Measurements from ENCODE around the gene KIF12. TPM values are rescaled to one million over a fixed set of nuclear protein-coding genes. Genes with fewer than 3 reads are reported as not detected.

Gene KIF12
- total RNA-seq, 1 donor from 2014 or later = not detected

DNA sequence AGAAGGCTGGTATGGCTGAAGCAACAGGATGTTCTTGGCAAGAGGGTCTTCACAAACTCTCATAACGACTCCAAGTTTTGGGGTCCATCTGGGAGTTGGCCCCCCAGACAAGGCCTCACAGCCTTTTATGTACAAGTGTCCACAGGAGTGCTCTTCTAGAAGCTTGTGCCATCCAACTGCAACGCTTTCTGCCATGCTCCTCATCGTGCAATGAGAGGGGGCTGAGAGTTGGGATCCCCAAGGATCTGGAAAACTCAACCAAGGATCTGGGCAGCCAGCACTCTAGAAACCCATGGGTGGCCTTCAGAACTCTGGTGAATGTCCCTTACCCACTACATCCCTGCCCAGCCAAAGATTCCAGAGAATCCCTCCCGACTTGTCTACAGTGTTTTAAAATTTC lies 12.5 kb downstream of the KIF12 start:
- intact Hi-C loops (cut with micrococcal nuclease) = no loop called here

DNA sequence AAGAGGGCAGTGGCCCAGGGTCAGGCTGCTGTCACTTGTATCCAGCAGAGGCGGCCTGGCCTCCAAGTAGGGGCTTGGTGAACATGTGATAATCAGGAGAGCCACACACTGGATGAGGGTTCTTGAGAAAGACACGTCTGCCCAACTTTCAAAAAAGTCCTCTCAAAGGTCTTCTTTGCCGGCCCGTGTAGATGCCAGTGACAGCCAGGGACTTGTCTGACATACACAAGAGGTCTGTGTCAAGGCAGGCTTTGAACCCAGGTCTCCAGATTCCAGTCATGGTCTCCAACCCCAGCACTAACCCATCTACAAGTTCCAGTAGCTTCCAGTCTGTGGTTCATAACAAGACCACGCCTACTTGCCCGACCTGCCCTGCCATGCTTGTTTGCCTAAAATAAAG lies 13.1 kb downstream of the KIF12 start:
- intact Hi-C loops (cut with micrococcal nuclease) = no loop called here

DNA sequence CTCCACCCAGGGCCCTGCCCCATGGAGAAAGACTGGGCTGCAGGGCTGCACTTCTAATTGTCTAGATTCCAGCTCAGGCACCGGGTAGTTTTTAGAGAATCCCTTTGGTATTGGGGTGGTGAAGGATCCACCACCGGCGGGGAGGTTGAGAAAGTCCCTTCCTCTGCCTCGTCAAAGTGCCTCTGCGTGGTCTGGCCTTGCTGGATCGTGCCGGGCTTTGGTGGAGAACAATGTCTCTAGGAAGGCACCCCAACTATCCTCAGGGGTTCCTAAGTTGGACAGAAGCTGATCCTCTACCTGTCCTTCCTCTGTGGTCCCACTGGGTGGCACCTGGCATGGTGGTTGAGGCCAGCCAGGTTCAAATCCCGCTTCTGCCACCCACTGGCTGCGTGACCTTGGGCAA lies 13.7 kb downstream of the KIF12 start:
- intact Hi-C loops (cut with micrococcal nuclease) = no loop called here

GRCh38 chr9:114084282-114085073 lies 14.6 kb downstream of the KIF12 start:
- intact Hi-C loops (cut with micrococcal nuclease) = no loop called here

DNA sequence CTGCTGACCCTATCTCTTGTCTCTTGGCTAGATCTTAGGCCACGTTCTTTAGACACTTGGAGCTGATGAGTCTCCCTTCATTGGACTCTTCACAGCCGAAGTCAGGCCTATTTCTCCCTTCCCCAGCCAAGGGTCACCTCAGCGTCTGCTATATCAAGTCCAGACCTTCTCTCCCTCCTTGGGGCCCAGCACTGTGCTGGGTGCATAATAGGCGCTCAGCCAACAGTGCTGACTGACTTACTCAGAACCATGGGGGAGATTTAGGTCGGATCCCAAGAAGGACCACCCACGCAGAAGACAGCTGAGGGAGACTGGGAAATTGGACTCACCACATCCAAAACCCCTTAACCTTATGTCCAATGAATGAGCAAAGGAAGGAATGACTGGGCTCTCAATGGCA lies 15.4 kb downstream of the KIF12 start:
- intact Hi-C loops (cut with micrococcal nuclease) = no loop called here

- intact Hi-C loops (cut with micrococcal nuclease) = loop anchor here (1.0 kb wide), 1 partner anchor 208 kb away; no protein-coding TSS in a partner anchor
These were observed 16.2 kb downstream of the KIF12 start for GRCh38 chr9:114082763-114083412.

DNA sequence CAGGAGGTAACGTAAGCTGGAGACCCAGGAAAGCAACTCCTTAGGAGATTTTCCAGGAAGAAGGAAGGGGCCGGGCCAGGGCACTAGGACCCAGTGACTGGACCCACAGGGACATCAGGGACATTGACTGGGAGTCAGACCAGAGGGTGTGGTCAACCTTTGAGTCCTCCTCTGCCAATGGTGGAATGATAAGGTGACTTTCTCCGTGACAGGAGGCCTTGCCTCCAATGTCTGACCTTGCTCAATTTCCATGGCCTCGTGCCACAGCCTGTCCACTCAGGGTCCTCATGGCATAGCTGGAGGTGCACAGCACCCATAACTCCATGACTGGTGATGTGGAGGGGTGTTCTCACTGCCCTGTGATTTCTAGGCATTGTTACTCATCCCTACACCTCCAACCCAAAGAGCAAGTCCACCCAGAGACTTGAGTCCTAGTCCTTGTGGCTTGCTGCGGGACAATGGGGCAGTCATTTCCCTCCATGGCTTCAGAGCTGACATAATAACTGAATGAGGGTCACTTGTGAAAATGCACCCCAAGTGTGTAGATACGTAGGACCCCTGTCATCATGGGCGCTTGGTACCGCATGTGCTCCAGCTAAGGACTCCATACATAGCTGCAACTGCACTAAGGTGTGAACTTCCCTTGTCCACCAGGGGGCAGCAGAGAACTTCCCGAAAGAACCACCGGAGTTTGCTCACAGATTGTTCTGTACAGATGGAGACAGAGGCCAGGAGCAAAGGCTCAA lies 16.9 kb downstream of the KIF12 start:
- intact Hi-C loops (cut with micrococcal nuclease) = loop anchor here (1.0 kb wide), 1 partner anchor 209 kb away; no protein-coding TSS in a partner anchor

DNA sequence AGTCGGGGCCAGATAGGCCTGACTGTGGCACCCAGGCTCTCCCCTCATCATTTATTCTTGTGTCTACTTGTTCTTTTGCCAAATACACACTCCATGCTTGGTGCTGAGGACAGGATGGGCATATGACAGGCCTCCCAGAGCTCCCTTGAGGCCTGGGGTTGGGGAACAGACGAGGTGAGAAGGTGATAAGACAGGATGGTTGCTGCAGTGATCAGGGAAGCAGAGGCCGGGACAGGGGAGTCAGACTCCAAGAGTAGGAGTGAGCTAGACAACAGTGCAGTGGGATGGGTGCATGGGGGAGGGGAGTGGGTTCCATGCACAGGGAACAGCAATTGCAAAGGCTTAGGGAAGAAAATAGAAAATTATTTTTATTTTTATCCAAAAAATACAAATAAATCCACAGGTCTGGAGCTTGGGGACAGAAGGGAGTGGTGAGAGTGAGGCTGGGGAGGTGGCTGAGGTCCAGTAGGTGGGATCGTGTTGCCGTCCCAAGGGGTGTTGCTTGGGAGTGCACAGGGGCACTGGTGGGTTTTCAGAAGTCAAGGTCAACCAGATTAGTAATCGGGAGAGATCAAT lies 17.6 kb downstream of the KIF12 start:
- intact Hi-C loops (cut with micrococcal nuclease) = loop anchor here (1.0 kb wide), 1 partner anchor 210 kb away; no protein-coding TSS in a partner anchor

DNA sequence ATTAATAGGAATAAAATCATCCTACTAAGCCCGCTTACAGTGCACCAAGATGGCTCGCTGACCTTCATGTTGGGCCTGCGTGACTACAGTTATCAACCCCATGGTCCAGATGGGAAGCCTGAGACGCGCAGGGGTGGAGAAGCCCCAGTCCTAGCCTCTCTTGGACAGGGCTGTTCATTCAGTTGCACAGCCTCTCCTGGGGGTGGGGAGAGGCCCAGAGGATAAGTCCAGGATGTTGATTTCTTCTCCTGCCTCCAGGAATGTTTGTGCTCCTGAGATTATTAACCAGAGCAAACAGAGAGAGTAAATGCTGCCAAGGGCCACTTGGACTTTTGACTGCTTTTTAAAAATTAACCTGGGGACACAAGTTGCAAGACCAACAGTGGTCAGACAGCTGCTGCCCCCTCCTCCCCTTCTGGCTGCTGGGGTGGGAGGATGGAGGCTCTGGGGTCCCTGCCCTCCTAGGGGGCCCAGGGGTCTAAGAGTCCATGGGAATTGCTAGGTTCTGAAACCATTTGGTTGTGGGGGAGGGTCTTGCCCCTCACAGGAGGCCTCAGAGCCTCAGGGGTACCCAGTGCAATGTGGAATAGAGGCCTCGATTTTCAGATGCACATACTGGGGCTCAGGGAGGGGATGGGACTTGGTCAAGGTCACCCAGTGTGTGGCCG lies 18.2 kb downstream of the KIF12 start:
- intact Hi-C loops (cut with micrococcal nuclease) = no loop called here

GRCh38 chr9:114080195-114080772 lies 18.8 kb downstream of the KIF12 start:
- intact Hi-C loops (cut with micrococcal nuclease) = no loop called here

- intact Hi-C loops (cut with micrococcal nuclease) = no loop called here
These were observed 20.3 kb downstream of the KIF12 start for GRCh38 chr9:114078781-114079156.

- intact Hi-C loops (cut with micrococcal nuclease) = no loop called here
These were observed 20.9 kb downstream of the KIF12 start, which contains the start of gene AMBP for GRCh38 chr9:114078021-114078780. Gene AMBP (minus strand): TSS chr9:114078300. CDS start chr9:114078209, 91 bp downstream.

DNA sequence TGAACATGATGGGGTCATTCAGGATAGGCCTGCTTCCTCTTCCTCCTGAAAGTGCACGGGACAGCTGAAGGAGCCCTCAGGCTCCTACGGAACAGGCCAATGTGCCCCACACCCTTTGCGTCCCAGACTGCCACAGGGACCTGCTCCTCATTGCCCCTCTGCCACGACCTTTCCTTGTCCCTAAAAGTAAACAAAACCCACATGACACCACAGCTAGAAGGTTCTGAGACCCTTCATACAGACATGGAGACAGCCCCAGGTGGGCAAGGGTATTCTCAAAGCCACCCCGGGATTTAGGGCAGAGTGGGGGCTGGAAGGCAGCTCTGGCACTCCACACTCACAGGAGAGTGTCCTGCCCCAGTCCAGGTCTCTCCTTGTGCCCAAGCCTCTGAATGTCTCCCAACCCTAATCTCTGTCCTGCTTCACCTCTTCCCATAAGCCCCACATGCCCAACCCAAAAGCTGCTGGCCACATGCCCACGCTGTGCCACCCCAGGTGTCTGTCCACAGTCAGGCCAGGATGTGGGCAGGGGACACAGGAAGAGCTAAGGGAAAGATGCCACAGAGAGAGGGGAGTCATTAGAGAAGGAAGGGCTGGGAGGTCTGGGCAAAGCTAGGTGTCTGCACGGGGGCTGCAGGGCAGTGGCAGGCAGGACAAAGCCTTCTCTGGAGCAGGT lies 21.8 kb downstream of the KIF12 start:
- intact Hi-C loops (cut with micrococcal nuclease) = no loop called here

- intact Hi-C loops (cut with micrococcal nuclease) = no loop called here
These were observed 22.6 kb downstream of the KIF12 start for GRCh38 chr9:114076237-114077161.

- intact Hi-C loops (cut with micrococcal nuclease) = no loop called here
These were observed 23.5 kb downstream of the KIF12 start for GRCh38 chr9:114075602-114076001.

- intact Hi-C loops (cut with micrococcal nuclease) = no loop called here
These were observed 26.6 kb downstream of the KIF12 start for GRCh38 chr9:114072184-114073140.

GRCh38 chr9:114071197-114071795 lies 27.8 kb downstream of the KIF12 start:
- intact Hi-C loops (cut with micrococcal nuclease) = no loop called here

All from T-helper 2 cell treated with Interferon-gamma antibody and Interleukin-4, amounts not matched to agents 100 ng/mL and 5 ng/mL, for 36 hours (primary cell).